Osteoblast (primary cell): ENCODE data around the gene AGO3. TPM values are rescaled to one million over a fixed set of nuclear protein-coding genes. Genes with fewer than 3 reads are reported as not detected.
A peak's percentile ranks its signal among the peaks of the same experiment; 100 is the strongest.

Source experiments
- DNase-seq: peaks from one replicate; pipeline ENCODE4 v3.0.0; 2011; ENCODE audit warnings: low spot score, mixed read lengths; ENCODE audit not compliant: insufficient read length; ENCODE audit errors: missing footprints
- H2AFZ ChIP-seq: 2 replicates; pipeline ENCODE4 v1.6.0; 2011; ENCODE audit warnings: mild to moderate bottlenecking, low read length
- H3K27ac ChIP-seq: 2 replicates; pipeline ENCODE4 v1.5.1; 2011; ENCODE audit warnings: mild to moderate bottlenecking, low read depth, low read length, moderate library complexity
- H3K27me3 ChIP-seq: 2 replicates; pipeline ENCODE4 v1.6.0; 2012; ENCODE audit warnings: mild to moderate bottlenecking, control low read depth, inconsistent platforms, low read length, moderate library complexity; ENCODE audit not compliant: insufficient read depth
- H3K36me3 ChIP-seq: 2 replicates; pipeline ENCODE4 v1.5.1; 2011; ENCODE audit warnings: mild to moderate bottlenecking, low read length, control low read depth, moderate library complexity; ENCODE audit not compliant: insufficient read depth
- H3K4me1 ChIP-seq: 2 replicates; pipeline ENCODE4 v1.5.1; 2011; ENCODE audit warnings: mild to moderate bottlenecking, low read length, control low read depth, moderate library complexity; ENCODE audit not compliant: insufficient read depth
- H3K4me2 ChIP-seq: 2 replicates; pipeline ENCODE4 v1.6.0; 2011; ENCODE audit warnings: mild to moderate bottlenecking, low read length; ENCODE audit not compliant: insufficient read depth
- H3K4me3 ChIP-seq: fragments of 200-600 bp; sonication (generic); 3 replicates; pipeline ENCODE4 v1.5.1; 2012; ENCODE audit warnings: mild to moderate bottlenecking, low read length, inconsistent platforms; ENCODE audit not compliant: insufficient read depth
- H3K79me2 ChIP-seq: 2 replicates; pipeline ENCODE4 v1.6.0; 2012; ENCODE audit warnings: mild to moderate bottlenecking, low read length, control low read depth, inconsistent platforms; ENCODE audit not compliant: insufficient read depth
- H3K9me3 ChIP-seq: 2 replicates; pipeline ENCODE4 v1.5.1; 2011; ENCODE audit warnings: low read depth, low read length, control low read depth
- H4K20me1 ChIP-seq: 2 replicates; pipeline ENCODE4 v1.6.0; 2012; ENCODE audit warnings: mild to moderate bottlenecking, low read length, control low read depth; ENCODE audit not compliant: insufficient read depth
- total RNA-seq: library from RNA; depleted of rRNA; stranded (reverse); fragments of >200 nt; gene quantifications from 2 replicates; pipeline ENCODE4 v1.2.3, GENCODE V29; 2012
- TF ChIP-seq, protein P1 (sequence below): IDR thresholded peaks from 2 replicates; pipeline ENCODE4 v1.5.1; 2011; ENCODE audit warnings: mild to moderate bottlenecking, low read depth, low read length, moderate library complexity; ENCODE audit errors: extremely low read depth

Gene AGO3
- total RNA-seq, 1 donor: 14.8 TPM

DNA sequence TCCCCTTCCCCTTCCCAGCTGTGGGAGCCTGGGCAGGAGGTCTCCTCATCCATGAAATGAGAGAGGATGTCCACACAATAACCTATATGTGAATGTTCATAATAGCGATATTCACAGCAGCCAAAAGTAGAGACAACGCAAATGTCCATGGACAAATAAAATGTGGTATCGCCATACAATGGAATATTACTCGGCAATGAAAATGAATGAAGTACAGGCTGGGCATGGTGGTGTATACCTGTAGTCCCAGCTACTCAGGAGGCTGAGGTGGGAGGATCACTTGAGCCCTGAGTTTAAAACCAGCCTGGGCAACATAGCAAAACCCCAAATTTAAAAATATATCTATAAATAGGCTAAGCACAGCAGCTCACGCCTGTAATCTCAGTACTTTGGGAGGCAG lies 170.6 kb downstream of the AGO3 start:
- H3K27ac ChIP-seq: no peak overlapping the region
- H3K4me3 ChIP-seq: no peak overlapping the region
- DNase-seq: peak; percentile 44
- no peaks in the 10 kb centered on the region for H4K20me1 ChIP-seq
- H3K4me1 ChIP-seq: peaks cover 10% of the 10 kb centered on the region
- no peaks in the 10 kb centered on the region for H3K9me3 ChIP-seq
- H2AFZ ChIP-seq: no peak overlapping the region
- no peaks in the 10 kb centered on the region for H3K27me3 ChIP-seq
- no peaks in the 10 kb centered on the region for H3K36me3 ChIP-seq
- TF ChIP-seq, protein P1, sequence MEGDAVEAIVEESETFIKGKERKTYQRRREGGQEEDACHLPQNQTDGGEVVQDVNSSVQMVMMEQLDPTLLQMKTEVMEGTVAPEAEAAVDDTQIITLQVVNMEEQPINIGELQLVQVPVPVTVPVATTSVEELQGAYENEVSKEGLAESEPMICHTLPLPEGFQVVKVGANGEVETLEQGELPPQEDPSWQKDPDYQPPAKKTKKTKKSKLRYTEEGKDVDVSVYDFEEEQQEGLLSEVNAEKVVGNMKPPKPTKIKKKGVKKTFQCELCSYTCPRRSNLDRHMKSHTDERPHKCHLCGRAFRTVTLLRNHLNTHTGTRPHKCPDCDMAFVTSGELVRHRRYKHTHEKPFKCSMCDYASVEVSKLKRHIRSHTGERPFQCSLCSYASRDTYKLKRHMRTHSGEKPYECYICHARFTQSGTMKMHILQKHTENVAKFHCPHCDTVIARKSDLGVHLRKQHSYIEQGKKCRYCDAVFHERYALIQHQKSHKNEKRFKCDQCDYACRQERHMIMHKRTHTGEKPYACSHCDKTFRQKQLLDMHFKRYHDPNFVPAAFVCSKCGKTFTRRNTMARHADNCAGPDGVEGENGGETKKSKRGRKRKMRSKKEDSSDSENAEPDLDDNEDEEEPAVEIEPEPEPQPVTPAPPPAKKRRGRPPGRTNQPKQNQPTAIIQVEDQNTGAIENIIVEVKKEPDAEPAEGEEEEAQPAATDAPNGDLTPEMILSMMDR: no peak
- H3K79me2 ChIP-seq: no peaks in the 10 kb centered on the region
- no peak overlapping the region for H3K4me2 ChIP-seq

DNA sequence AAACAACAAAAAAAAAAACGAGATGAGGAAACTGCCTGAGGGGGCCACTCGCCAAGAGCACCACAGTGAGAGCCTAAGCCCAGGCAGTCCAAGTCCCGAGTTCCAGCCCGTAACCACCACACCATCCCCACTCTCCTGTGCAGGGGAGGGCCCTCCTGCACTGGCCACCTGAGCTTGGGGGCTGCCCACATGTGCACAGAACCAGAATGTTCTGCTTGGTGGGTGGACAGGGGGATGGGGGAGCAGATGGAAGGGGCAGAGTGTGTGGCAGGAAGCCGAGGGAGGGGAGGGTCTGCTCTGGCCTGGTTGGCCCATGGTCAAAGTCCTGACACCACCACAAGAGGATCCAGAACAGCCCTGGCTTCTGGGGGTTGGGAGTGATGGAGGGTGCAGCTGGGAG lies 175.4 kb downstream of the AGO3 start:
- Histone ChIP-seq H4K20me1 (no peaks in the 10 kb centered on the region), H3K79me2 (no peaks in the 10 kb centered on the region), H3K9me3 (no peaks in the 10 kb centered on the region), H3K36me3 (no peaks in the 10 kb centered on the region), H3K4me3 (no peak overlapping the region), H2AFZ (no peak overlapping the region), H3K27me3 (no peaks in the 10 kb centered on the region), H3K4me2 (no peak overlapping the region), H3K27ac (no peak overlapping the region), H3K4me1 (peaks cover 18% of the 10 kb centered on the region)
- TF ChIP-seq, protein P1: no peak
- no peak for DNase-seq

DNA sequence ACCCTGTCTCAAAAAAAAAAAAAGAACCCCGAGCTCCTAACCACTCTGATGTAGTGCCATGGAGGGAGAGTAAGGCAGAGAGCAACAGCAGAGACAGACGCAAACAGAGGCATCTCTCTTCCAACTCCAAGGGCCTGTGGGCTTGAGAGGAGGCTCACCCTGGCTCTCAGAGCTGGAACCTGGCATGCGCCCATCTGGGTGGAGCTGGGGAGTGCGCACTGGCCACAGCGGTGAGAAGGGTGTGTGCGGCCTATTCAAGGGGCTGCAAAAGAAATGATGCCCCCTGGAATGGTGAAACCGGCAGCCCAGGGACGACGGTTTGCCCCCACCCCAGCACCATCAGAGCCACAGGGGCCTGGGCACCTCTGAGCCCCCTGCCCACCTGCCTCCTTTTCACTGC lies 176.5 kb downstream of the AGO3 start:
- Histone ChIP-seq H2AFZ (no peak overlapping the region), H4K20me1 (no peaks in the 10 kb centered on the region), H3K36me3 (no peaks in the 10 kb centered on the region), H3K79me2 (no peaks in the 10 kb centered on the region), H3K27me3 (no peaks in the 10 kb centered on the region), H3K4me3 (no peak overlapping the region), H3K27ac (no peak overlapping the region), H3K4me2 (no peak overlapping the region), H3K4me1 (peaks cover 18% of the 10 kb centered on the region), H3K9me3 (no peaks in the 10 kb centered on the region)
- DNase-seq: no peak
- TF ChIP-seq, protein P1: no peak

DNA sequence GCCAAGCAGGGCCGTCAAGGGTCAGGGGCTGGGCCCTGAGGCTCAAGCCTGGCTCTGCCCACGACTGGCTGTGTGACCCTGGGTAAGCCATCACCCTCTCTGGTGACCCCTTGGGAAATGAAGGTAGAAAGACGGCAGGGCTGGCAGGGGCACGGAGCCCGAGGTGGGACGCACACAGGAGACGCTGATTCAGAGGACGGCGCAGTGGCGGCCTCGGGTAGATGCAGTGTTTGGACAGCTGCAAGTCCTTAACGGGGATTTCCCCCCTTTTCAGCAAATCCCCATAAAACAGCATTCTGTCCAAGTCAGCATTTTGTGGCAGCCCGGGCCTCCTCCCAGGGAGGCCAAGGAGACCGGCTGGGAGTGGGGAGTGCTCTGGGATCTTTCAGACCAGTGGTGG lies 177.4 kb downstream of the AGO3 start:
- H3K27me3 ChIP-seq: no peaks in the 10 kb centered on the region
- no peaks in the 10 kb centered on the region for H4K20me1 ChIP-seq
- H3K4me3 ChIP-seq: peak overlapping the region; percentile 35
- peak overlapping the region; percentile 75 for H3K4me2 ChIP-seq
- H3K36me3 ChIP-seq: no peaks in the 10 kb centered on the region
- H3K27ac ChIP-seq: peak overlapping the region; percentile 52
- DNase-seq: peak; percentile 97
- H3K9me3 ChIP-seq: no peaks in the 10 kb centered on the region
- H3K4me1 ChIP-seq: peaks cover 18% of the 10 kb centered on the region
- TF ChIP-seq, protein P1: no peak
- peak overlapping the region; percentile 23 for H2AFZ ChIP-seq
- H3K79me2 ChIP-seq: no peaks in the 10 kb centered on the region
